Esophagus muscularis mucosa (tissue), 3 donors: ENCODE data around the gene IFIH1.

Source experiments
- POLR2A ChIP-seq: fragments of 450-650 bp; IDR thresholded peaks from one replicate; pipeline ENCODE4 v1.6.1; 2017; ENCODE audit warnings: antibody characterized with exemption, moderate library complexity, mild to moderate bottlenecking, low read depth
- TF ChIP-seq, protein P1 (sequence below), 3 experiments: fragments of 200-600 bp in 2 of 3; fragments of 450-650 bp in 1 of 3; sonication (generic) in 2 of 3; IDR thresholded peaks; one replicate each; pipeline ENCODE4 v1.5.1; 2017 to 2019; ENCODE audit warnings: antibody characterized with exemption in 3 of 3, mild to moderate bottlenecking in 2 of 3, moderate library complexity in 1 of 3

DNA sequence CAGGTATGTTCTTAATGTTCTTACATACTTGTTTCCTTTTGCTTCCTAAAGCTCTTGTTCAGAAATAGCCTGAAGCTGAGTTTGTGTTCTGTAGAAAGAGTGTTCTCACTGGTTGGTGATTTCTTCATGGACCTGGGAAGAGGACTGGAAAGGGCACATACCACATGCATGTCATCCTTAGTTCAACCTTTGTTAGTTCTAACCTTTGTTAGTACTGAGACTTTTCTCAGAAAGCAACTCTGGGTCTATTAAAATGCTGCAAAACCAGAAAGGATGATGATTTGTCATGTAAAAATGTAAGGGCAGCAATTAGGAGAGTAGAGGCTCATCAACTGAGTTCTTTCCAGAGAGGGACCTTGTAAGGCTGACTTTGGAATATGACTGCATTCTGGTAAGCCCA, 72.7 kb downstream of the IFIH1 start:
- TF ChIP-seq, protein P1, sequence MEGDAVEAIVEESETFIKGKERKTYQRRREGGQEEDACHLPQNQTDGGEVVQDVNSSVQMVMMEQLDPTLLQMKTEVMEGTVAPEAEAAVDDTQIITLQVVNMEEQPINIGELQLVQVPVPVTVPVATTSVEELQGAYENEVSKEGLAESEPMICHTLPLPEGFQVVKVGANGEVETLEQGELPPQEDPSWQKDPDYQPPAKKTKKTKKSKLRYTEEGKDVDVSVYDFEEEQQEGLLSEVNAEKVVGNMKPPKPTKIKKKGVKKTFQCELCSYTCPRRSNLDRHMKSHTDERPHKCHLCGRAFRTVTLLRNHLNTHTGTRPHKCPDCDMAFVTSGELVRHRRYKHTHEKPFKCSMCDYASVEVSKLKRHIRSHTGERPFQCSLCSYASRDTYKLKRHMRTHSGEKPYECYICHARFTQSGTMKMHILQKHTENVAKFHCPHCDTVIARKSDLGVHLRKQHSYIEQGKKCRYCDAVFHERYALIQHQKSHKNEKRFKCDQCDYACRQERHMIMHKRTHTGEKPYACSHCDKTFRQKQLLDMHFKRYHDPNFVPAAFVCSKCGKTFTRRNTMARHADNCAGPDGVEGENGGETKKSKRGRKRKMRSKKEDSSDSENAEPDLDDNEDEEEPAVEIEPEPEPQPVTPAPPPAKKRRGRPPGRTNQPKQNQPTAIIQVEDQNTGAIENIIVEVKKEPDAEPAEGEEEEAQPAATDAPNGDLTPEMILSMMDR (IDR thresholded peaks at IDR 0.05): no peak
- TF ChIP-seq POLR2A: no peak
